Type B pancreatic cell (in vitro differentiated cells): ENCODE results near the gene SMAD5. TPM values are rescaled to one million over a fixed set of nuclear protein-coding genes. Genes with fewer than 3 reads are reported as not detected.

Experiments
- DNase-seq: peaks from one replicate; pipeline ENCODE4 v3.0.0; 2021; ENCODE audit warnings: mixed read lengths; ENCODE audit not compliant: unreplicated experiment; ENCODE audit errors: extremely low spot score
- H3K27ac Mint-ChIP-seq: 2 replicates; pipeline ENCODE4 v1.8.0; 2021; ENCODE audit warnings: mild to moderate bottlenecking, mixed read lengths
- H3K27me3 Mint-ChIP-seq: 2 replicates; pipeline ENCODE4 v1.8.0; 2021; ENCODE audit warnings: mixed read lengths
- H3K36me3 Mint-ChIP-seq: 2 replicates; pipeline ENCODE4 v1.8.0; 2021; ENCODE audit warnings: mixed read lengths
- H3K4me1 Mint-ChIP-seq: one replicate; pipeline ENCODE4 v1.8.0; 2021; ENCODE audit warnings: mixed read lengths; ENCODE audit not compliant: unreplicated experiment
- H3K4me3 Mint-ChIP-seq: 2 replicates; pipeline ENCODE4 v1.8.0; 2021; ENCODE audit warnings: mild to moderate bottlenecking, mixed read lengths
- H3K9me3 Mint-ChIP-seq: 2 replicates; pipeline ENCODE4 v1.8.0; 2021; ENCODE audit warnings: mixed read lengths
- CTCF ChIP-seq: fragments of 200-600 bp; sonication (generic); conservative IDR thresholded peaks from 2 replicates; pipeline ENCODE4 v1.5.0; 2021; ENCODE audit warnings: antibody characterized with exemption, mild to moderate bottlenecking
- total RNA-seq: library from RNA; stranded (reverse); gene quantifications from 2 replicates; pipeline ENCODE4 v1.2.1, GENCODE V29; 2021; ENCODE audit warnings: low replicate concordance

The SMAD5 gene
- total RNA-seq, 1 donor from 2014 or later, result 80.0 TPM

DNA sequence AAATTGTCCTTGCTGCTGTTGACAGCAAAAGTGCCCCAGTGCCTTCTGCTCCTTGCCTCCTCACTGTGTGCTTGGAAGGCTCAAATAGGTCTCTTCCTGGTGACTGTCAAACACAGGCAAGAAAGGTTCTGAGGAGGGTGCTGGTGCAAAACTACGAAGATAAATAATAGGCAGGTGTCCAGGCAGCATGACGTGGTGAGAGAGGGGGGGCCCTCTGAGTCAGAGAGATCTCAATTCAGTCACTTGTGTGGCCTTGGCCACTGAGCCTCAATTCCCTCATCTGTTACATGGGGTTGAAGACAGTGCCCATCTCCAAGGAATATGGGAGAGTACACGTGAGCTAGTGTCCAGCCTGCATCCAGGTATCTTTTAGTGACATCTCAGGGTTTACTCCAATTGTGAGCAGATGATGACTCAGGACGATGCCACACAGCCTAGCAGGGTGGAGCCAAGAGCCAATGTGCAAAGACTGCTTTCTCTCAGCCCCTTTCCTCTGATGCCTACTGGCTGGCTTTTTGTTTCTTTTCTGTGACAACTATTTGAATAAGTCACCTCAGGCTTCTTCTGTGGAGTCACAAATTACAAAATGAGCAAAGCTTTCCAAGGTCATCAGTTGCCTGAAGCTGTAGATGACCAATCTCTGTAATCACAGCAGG lies 90.1 kb downstream of the SMAD5 start:
- Mint-ChIP-seq H3K4me1 (no peaks in the 10 kb centered on the region), H3K9me3 (peaks cover 4% of the 10 kb centered on the region), H3K27ac (no peak overlapping the region), H3K4me3 (no peak overlapping the region), H3K27me3 (peaks cover 30% of the 10 kb centered on the region), H3K36me3 (no peaks in the 10 kb centered on the region)
- no peak for DNase-seq
- no peak for TF ChIP-seq CTCF

DNA sequence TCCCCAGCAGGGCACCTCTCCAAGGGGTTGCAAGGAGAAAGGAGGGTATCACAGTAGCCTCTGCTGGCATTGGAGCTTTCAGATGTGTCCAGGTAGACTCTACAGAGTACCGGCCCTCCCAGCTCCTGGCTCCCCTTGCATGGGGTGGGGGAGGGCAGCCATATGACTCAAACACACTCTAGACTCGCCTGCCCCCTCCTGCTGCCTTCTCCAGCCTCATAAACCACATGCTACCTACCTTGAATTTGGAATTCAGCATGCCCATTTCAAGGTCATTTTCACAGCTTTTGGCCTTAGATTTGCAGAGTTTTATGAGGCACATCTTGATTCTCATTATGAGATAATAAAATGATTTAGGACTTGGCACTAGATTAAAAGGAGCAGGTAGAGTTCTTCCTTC lies 93.2 kb downstream of the SMAD5 start:
- Mint-ChIP-seq H3K4me1 (peaks cover 8% of the 10 kb centered on the region), H3K4me3 (no peak overlapping the region), H3K36me3 (no peaks in the 10 kb centered on the region), H3K27me3 (peaks cover 48% of the 10 kb centered on the region), H3K9me3 (no peaks in the 10 kb centered on the region), H3K27ac (no peak overlapping the region)
- no peak for TF ChIP-seq CTCF
- DNase-seq, result no peak

DNA sequence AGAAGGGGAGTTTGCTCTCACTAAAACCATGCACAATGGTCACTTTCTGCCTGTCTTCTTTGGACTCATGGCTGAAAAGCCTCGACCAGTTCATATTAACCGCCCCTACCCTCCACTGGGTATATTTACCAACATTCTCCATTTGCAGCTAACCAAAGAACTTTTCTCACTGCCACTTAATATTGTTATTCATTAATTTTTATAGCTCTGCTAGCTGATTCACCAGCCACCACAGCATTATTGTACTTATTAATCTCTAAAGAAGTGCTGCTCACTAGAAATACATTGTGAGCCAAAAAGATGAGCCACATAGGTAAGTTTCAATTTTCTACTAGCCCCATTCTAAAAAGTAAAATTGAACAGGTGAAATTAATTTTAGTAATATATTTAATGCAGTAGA lies 93.8 kb downstream of the SMAD5 start:
- no peak for DNase-seq
- no peak overlapping the region for H3K27ac Mint-ChIP-seq

GRCh38 chr5:136228136-136228757 lies 95.6 kb downstream of the SMAD5 start:
- Mint-ChIP-seq H3K9me3 (no peaks in the 10 kb centered on the region), H3K4me3 (no peak overlapping the region), H3K27ac (no peak overlapping the region), H3K27me3 (peaks cover 40% of the 10 kb centered on the region), H3K4me1 (peaks cover 8% of the 10 kb centered on the region), H3K36me3 (no peaks in the 10 kb centered on the region)
- TF ChIP-seq CTCF, result no peak
- no peak for DNase-seq

More for the DNA sequence above, 93.8 kb downstream of the SMAD5 start:
- no peaks in the 10 kb centered on the region for H3K36me3 Mint-ChIP-seq
- no peak for TF ChIP-seq CTCF
- H3K4me1 Mint-ChIP-seq, result peaks cover 8% of the 10 kb centered on the region
- no peak overlapping the region for H3K4me3 Mint-ChIP-seq
- no peaks in the 10 kb centered on the region for H3K9me3 Mint-ChIP-seq
- H3K27me3 Mint-ChIP-seq, result peaks cover 44% of the 10 kb centered on the region

DNA sequence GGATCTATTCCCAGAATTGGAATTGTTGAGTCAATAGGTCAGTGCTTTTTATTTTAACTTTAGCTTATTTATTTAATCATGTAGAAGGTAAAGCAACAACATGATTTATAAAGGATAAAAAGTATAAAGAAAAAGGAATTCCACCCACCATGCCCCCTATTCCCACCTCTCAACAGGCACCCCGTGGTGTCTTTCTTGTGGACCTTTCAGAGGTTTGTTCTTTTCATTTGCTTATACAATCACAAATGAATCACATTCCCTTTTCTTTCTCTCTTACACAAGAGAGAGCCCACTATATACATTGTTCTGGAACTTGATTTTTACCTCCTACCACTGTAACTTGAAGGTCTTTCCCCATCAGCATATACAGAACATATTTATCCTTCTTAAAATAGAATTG lies 97.5 kb downstream of the SMAD5 start:
- peaks cover 8% of the 10 kb centered on the region for H3K4me1 Mint-ChIP-seq
- no peaks in the 10 kb centered on the region for H3K36me3 Mint-ChIP-seq
- no peak overlapping the region for H3K27ac Mint-ChIP-seq
- H3K27me3 Mint-ChIP-seq, result peaks cover 31% of the 10 kb centered on the region
- no peak for TF ChIP-seq CTCF
- no peaks in the 10 kb centered on the region for H3K9me3 Mint-ChIP-seq
- H3K4me3 Mint-ChIP-seq, result no peak overlapping the region
- no peak for DNase-seq
